ENCODE measurements around the gene TMEM14A. TPM values are rescaled to one million over a fixed set of nuclear protein-coding genes. Genes with fewer than 3 reads are reported as not detected.
"Not testable (repeated sequence)": the region's sequence is repeated elsewhere in the genome, so short reads cannot be mapped to it uniquely, and the experiment has no call there.

Gene TMEM14A
- total and polyA plus RNA-seq, 4 experiments from 2014 or later = 9.5 to 58.1 (median 20.3) TPM

GRCh38 chr6:52691718-52692117 lies 20.8 kb downstream of the TMEM14A start:
- Mint-ChIP-seq H3K4me1 (no peaks in the 10 kb centered on the region), H3K27me3 (peaks cover 1 to 6% of the 10 kb centered on the region in 2 donors), H3K36me3 (peaks cover 3 to 13% of the 10 kb centered on the region in 2 donors), H3K9me3 (no peaks in the 10 kb centered on the region), H3K27ac (no peak overlapping the region), H3K4me3 (no peak overlapping the region)
- DNase-seq = no peak
- H3K27ac ChIP-seq (ENCODE audit: low read depth, low read length) = no peak overlapping the region
- intact Hi-C loops (cut with micrococcal nuclease) = no loop called here
- POLR2A ChIA-PET (ENCODE audit: partially characterized antibody) = interaction anchor here (0.9 kb wide), 1 partner anchor 272 kb away, joined by 3 read pairs; the partner anchor contains the start of gene EFHC1
- H3K9me3 ChIP-seq (ENCODE audit: control insufficient read depth in 1 of 2, low read length in 2 of 2) = no peaks in the 10 kb centered on the region
- no peak overlapping the region for H3K4me3 ChIP-seq (ENCODE audit: low read length in 2 of 2)
- no peaks in the 10 kb centered on the region for H3K36me3 ChIP-seq (ENCODE audit: insufficient read depth, low read length)
- CTCF ChIA-PET (ENCODE audit: partially characterized antibody) = no interaction called here
- no peaks in the 10 kb centered on the region for H3K4me1 ChIP-seq (ENCODE audit: insufficient read depth, low read length)
- no peaks in the 10 kb centered on the region for H3K27me3 ChIP-seq (ENCODE audit: insufficient read depth, low read length)

GRCh38 chr6:52693773-52694172 lies 22.9 kb downstream of the TMEM14A start:
- Mint-ChIP-seq H3K36me3 (peaks cover 0 to 5% of the 10 kb centered on the region in 2 donors), H3K27ac (no peak overlapping the region), H3K4me3 (no peak overlapping the region), H3K9me3 (peaks cover 0 to 1% (median 0%) of the 10 kb centered on the region in 8 donors), H3K27me3 (peaks cover 3 to 10% of the 10 kb centered on the region in 2 donors), H3K4me1 (no peaks in the 10 kb centered on the region)
- Histone ChIP-seq H3K36me3 (ENCODE audit: insufficient read depth, low read length) (no peaks in the 10 kb centered on the region), H3K27ac (ENCODE audit: low read depth, low read length) (no peak overlapping the region), H3K27me3 (ENCODE audit: insufficient read depth, low read length) (no peaks in the 10 kb centered on the region), H3K4me1 (ENCODE audit: insufficient read depth, low read length) (no peaks in the 10 kb centered on the region), H3K4me3 (ENCODE audit: low read length in 2 of 2) (no peak overlapping the region), H3K9me3 (ENCODE audit: control insufficient read depth in 1 of 2, low read length in 2 of 2) (no peaks in the 10 kb centered on the region)
- intact Hi-C loops (cut with micrococcal nuclease) = no loop called here
- ChIA-PET POLR2A (ENCODE audit: partially characterized antibody) (no interaction called here), CTCF (ENCODE audit: partially characterized antibody) (no interaction called here)
- DNase-seq = no peak

GRCh38 chr6:52694404-52694803 lies 23.5 kb downstream of the TMEM14A start:
- Mint-ChIP-seq H3K27ac (no peak overlapping the region), H3K4me1 (no peaks in the 10 kb centered on the region), H3K27me3 (peaks cover 3 to 10% of the 10 kb centered on the region in 2 donors), H3K4me3 (no peak overlapping the region), H3K36me3 (peaks cover 0 to 5% of the 10 kb centered on the region in 2 donors), H3K9me3 (peaks cover 0 to 1% (median 0%) of the 10 kb centered on the region in 8 donors)
- intact Hi-C loops (cut with micrococcal nuclease) = no loop called here
- H3K9me3 ChIP-seq (ENCODE audit: control insufficient read depth in 1 of 2, low read length in 2 of 2) = no peaks in the 10 kb centered on the region
- no peaks in the 10 kb centered on the region for H3K4me1 ChIP-seq (ENCODE audit: insufficient read depth, low read length)
- POLR2A ChIA-PET (ENCODE audit: partially characterized antibody) = no interaction called here
- no peaks in the 10 kb centered on the region for H3K27me3 ChIP-seq (ENCODE audit: insufficient read depth, low read length)
- no peak overlapping the region for H3K4me3 ChIP-seq (ENCODE audit: low read length in 2 of 2)
- no peak overlapping the region for H3K27ac ChIP-seq (ENCODE audit: low read depth, low read length)
- CTCF ChIA-PET (ENCODE audit: partially characterized antibody) = no interaction called here
- no peak for DNase-seq
- no peaks in the 10 kb centered on the region for H3K36me3 ChIP-seq (ENCODE audit: insufficient read depth, low read length)

- CTCF ChIA-PET (ENCODE audit: partially characterized antibody) = interaction anchor here (0.6 to 2.1 kb wide), 2 partner anchors 33 to 412 kb away, joined by 3 to 6 read pairs; no protein-coding TSS in a partner anchor
- Histone ChIP-seq H3K9me3 (ENCODE audit: control insufficient read depth in 1 of 2, low read length in 2 of 2) (no peaks in the 10 kb centered on the region), H3K36me3 (ENCODE audit: insufficient read depth, low read length) (no peaks in the 10 kb centered on the region), H3K4me1 (ENCODE audit: insufficient read depth, low read length) (no peaks in the 10 kb centered on the region), H3K27me3 (ENCODE audit: insufficient read depth, low read length) (no peaks in the 10 kb centered on the region), H3K4me3 (ENCODE audit: low read length in 2 of 2) (no peak overlapping the region), H3K27ac (ENCODE audit: low read depth, low read length) (no peak overlapping the region)
- peaks cover 0 to 1% (median 0%) of the 10 kb centered on the region in 8 donors for H3K9me3 Mint-ChIP-seq
- DNase-seq = no peak
- no peak overlapping the region for H3K4me3 Mint-ChIP-seq
- peaks cover 0 to 5% of the 10 kb centered on the region in 2 donors for H3K36me3 Mint-ChIP-seq
- intact Hi-C loops (cut with micrococcal nuclease) = no loop called here
- no peak overlapping the region for H3K27ac Mint-ChIP-seq
- POLR2A ChIA-PET (ENCODE audit: partially characterized antibody) = no interaction called here
- H3K27me3 Mint-ChIP-seq = peaks cover 7 to 10% of the 10 kb centered on the region in 2 donors
- H3K4me1 Mint-ChIP-seq = no peaks in the 10 kb centered on the region
These were observed 25.5 kb downstream of the TMEM14A start for GRCh38 chr6:52696418-52696817.

- peaks cover 10 to 11% of the 10 kb centered on the region in 2 donors for H3K27me3 Mint-ChIP-seq
- H3K4me3 ChIP-seq (ENCODE audit: low read length in 2 of 2) = no peak overlapping the region
- peaks cover 0 to 1% (median 0%) of the 10 kb centered on the region in 8 donors for H3K9me3 Mint-ChIP-seq
- DNase-seq = no peak
- intact Hi-C loops (cut with micrococcal nuclease) = no loop called here
- ChIA-PET POLR2A (ENCODE audit: partially characterized antibody) (no interaction called here), CTCF (ENCODE audit: partially characterized antibody) (no interaction called here)
- H3K9me3 ChIP-seq (ENCODE audit: control insufficient read depth in 1 of 2, low read length in 2 of 2) = no peaks in the 10 kb centered on the region
- H3K27ac Mint-ChIP-seq = no peak overlapping the region
- H3K4me1 ChIP-seq (ENCODE audit: insufficient read depth, low read length) = no peaks in the 10 kb centered on the region
- H3K4me1 Mint-ChIP-seq = no peaks in the 10 kb centered on the region
- no peak overlapping the region for H3K27ac ChIP-seq (ENCODE audit: low read depth, low read length)
- H3K36me3 Mint-ChIP-seq = peaks cover 0 to under 1% of the 10 kb centered on the region in 2 donors
- H3K4me3 Mint-ChIP-seq = no peak overlapping the region
- no peaks in the 10 kb centered on the region for H3K27me3 ChIP-seq (ENCODE audit: insufficient read depth, low read length)
- no peaks in the 10 kb centered on the region for H3K36me3 ChIP-seq (ENCODE audit: insufficient read depth, low read length)
These were observed 27.0 kb downstream of the TMEM14A start for GRCh38 chr6:52697903-52698302.

GRCh38 chr6:52704060-52704459 lies 33.1 kb downstream of the TMEM14A start:
- H3K27ac Mint-ChIP-seq = no peak overlapping the region
- H3K9me3 Mint-ChIP-seq = peaks cover 0 to 7% (median 2%) of the 10 kb centered on the region in 8 donors
- H3K9me3 ChIP-seq (ENCODE audit: control insufficient read depth in 1 of 2, low read length in 2 of 2) = no peaks in the 10 kb centered on the region
- ChIA-PET POLR2A (ENCODE audit: partially characterized antibody) (no interaction called here), CTCF (ENCODE audit: partially characterized antibody) (no interaction called here)
- H3K4me3 ChIP-seq (ENCODE audit: low read length in 2 of 2) = no peak overlapping the region
- no peaks in the 10 kb centered on the region for H3K27me3 ChIP-seq (ENCODE audit: insufficient read depth, low read length)
- no peaks in the 10 kb centered on the region for H3K36me3 ChIP-seq (ENCODE audit: insufficient read depth, low read length)
- intact Hi-C loops (cut with micrococcal nuclease) = no loop called here
- DNase-seq = no peak
- H3K4me1 Mint-ChIP-seq = no peaks in the 10 kb centered on the region
- H3K4me3 Mint-ChIP-seq = no peak overlapping the region
- H3K4me1 ChIP-seq (ENCODE audit: insufficient read depth, low read length) = no peaks in the 10 kb centered on the region
- H3K27ac ChIP-seq (ENCODE audit: low read depth, low read length) = no peak overlapping the region
- H3K36me3 Mint-ChIP-seq = no peaks in the 10 kb centered on the region
- peaks cover 1 to 8% of the 10 kb centered on the region in 2 donors for H3K27me3 Mint-ChIP-seq

GRCh38 chr6:52704781-52705502 lies 34.0 kb downstream of the TMEM14A start:
- DNase-seq; H3K27me3 Mint-ChIP-seq; H3K27ac Mint-ChIP-seq; intact Hi-C loops (cut with micrococcal nuclease); H3K4me1 ChIP-seq (ENCODE audit: insufficient read depth, low read length); H3K9me3 Mint-ChIP-seq; H3K4me1 Mint-ChIP-seq; H3K36me3 ChIP-seq (ENCODE audit: insufficient read depth, low read length); CTCF ChIA-PET (ENCODE audit: partially characterized antibody); H3K27ac ChIP-seq (ENCODE audit: low read depth, low read length); H3K27me3 ChIP-seq (ENCODE audit: insufficient read depth, low read length); POLR2A ChIA-PET (ENCODE audit: partially characterized antibody); H3K4me3 ChIP-seq (ENCODE audit: low read length in 2 of 2); H3K9me3 ChIP-seq (ENCODE audit: control insufficient read depth in 1 of 2, low read length in 2 of 2); H3K4me3 Mint-ChIP-seq; H3K36me3 Mint-ChIP-seq: not testable (repeated sequence)

All from CD4-positive, alpha-beta memory T cell (primary cell).